ENCODE data around the gene CLEC2A.
"Not testable (repeated sequence)": the region's sequence is repeated elsewhere in the genome, so short reads cannot be mapped to it uniquely, and the experiment has no call there.

The CLEC2A gene

DNA sequence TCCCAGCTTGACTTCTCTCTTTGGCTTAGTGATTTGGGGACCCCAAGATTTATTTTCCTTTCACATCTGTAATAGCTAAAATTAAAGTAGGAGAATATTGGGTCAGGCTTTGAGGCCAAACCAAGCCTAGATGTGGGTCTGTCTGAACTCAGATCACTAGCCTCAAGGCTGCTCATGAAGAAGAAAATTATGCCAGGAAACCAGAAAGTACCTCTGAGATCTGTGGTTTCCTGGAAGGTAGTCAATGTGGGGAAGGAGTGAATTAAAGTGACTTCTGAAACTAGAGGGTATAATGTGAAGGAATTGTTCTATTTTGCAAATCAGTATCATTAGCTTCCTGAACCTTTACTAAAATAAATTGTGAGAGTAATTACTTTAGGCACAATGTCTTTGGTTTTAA lies 25.7 kb upstream of the CLEC2A start:
- Histone ChIP-seq H3K36me3 (ENCODE audit: control insufficient read depth, insufficient read depth, low read length, severe bottlenecking) (no peaks in the 10 kb centered on the region), H3K4me1 (ENCODE audit: control insufficient read depth, insufficient read depth, low read length) (no peaks in the 10 kb centered on the region), H3K9me3 (ENCODE audit: control insufficient read depth, low read length) (no peaks in the 10 kb centered on the region), H3K4me3 (ENCODE audit: low read length) (no peak overlapping the region), H3K27me3 (replicated peaks; ENCODE audit: control insufficient read depth, insufficient read depth, low read length) (no peaks in the 10 kb centered on the region), H3K9ac (ENCODE audit: low read length) (no peak overlapping the region)
- DNase-seq (ENCODE audit: low read depth) = no peak

- not testable (repeated sequence) for H3K4me1 ChIP-seq (ENCODE audit: control insufficient read depth, insufficient read depth, low read length); H3K27me3 ChIP-seq (replicated peaks; ENCODE audit: control insufficient read depth, insufficient read depth, low read length); H3K4me3 ChIP-seq (ENCODE audit: low read length); H3K9me3 ChIP-seq (ENCODE audit: control insufficient read depth, low read length); H3K9ac ChIP-seq (ENCODE audit: low read length); DNase-seq (ENCODE audit: low read depth); H3K36me3 ChIP-seq (ENCODE audit: control insufficient read depth, insufficient read depth, low read length, severe bottlenecking)
Measured at GRCh38 chr12:9952954-9953729, 21.0 kb upstream of the CLEC2A start.

DNA sequence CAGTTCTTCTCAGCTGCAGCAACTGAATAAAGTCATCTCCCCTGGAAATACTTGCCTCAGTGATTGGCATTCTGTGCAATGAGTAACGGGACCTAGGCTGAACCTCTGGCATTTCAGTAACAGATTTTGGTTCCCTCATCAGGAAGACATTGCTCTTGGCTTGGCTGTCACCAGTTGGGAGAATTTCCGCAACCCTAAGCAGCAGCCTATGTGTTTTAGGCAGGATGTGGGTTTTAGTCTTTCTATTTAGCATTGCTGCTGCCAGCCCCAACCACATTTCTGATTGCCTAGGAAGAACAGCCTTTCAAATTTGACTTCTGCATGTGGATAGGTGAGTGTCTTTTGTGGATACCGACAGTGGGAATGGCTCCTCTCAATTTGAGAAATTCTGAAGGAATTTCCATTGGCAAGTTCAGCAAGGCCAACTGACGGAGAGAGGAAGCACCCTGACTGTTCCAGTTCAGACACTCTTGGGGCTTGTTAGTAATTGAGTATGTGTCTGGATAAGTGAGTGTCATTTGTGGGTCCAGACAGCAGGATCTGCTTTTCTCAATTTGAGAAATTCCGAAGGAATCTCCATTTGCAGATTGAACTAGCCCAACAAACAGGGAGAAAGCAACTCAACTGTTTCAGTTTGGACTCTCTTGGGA lies 19.0 kb upstream of the CLEC2A start:
- Histone ChIP-seq H3K4me3 (ENCODE audit: low read length) (no peak overlapping the region), H3K9me3 (ENCODE audit: control insufficient read depth, low read length) (no peaks in the 10 kb centered on the region), H3K9ac (ENCODE audit: low read length) (no peak overlapping the region), H3K27me3 (replicated peaks; ENCODE audit: control insufficient read depth, insufficient read depth, low read length) (no peaks in the 10 kb centered on the region), H3K4me1 (ENCODE audit: control insufficient read depth, insufficient read depth, low read length) (no peaks in the 10 kb centered on the region), H3K36me3 (ENCODE audit: control insufficient read depth, insufficient read depth, low read length, severe bottlenecking) (no peaks in the 10 kb centered on the region)
- DNase-seq (ENCODE audit: low read depth) = no peak

- Histone ChIP-seq H3K27me3 (replicated peaks; ENCODE audit: control insufficient read depth, insufficient read depth, low read length) (no peaks in the 10 kb centered on the region), H3K36me3 (ENCODE audit: control insufficient read depth, insufficient read depth, low read length, severe bottlenecking) (no peaks in the 10 kb centered on the region), H3K9ac (ENCODE audit: low read length) (no peak overlapping the region), H3K4me3 (ENCODE audit: low read length) (no peak overlapping the region), H3K9me3 (ENCODE audit: control insufficient read depth, low read length) (no peaks in the 10 kb centered on the region), H3K4me1 (ENCODE audit: control insufficient read depth, insufficient read depth, low read length) (no peaks in the 10 kb centered on the region)
- DNase-seq (ENCODE audit: low read depth) = no peak
Measured at GRCh38 chr12:9948606-9949296, 16.6 kb upstream of the CLEC2A start.

GRCh38 chr12:9947674-9948073 lies 15.5 kb upstream of the CLEC2A start:
- no peak for DNase-seq (ENCODE audit: low read depth)
- peaks cover 10% of the 10 kb centered on the region for H3K27me3 ChIP-seq (replicated peaks; ENCODE audit: control insufficient read depth, insufficient read depth, low read length)
- H3K9me3 ChIP-seq (ENCODE audit: control insufficient read depth, low read length) = no peaks in the 10 kb centered on the region
- no peaks in the 10 kb centered on the region for H3K36me3 ChIP-seq (ENCODE audit: control insufficient read depth, insufficient read depth, low read length, severe bottlenecking)
- no peaks in the 10 kb centered on the region for H3K4me1 ChIP-seq (ENCODE audit: control insufficient read depth, insufficient read depth, low read length)
- no peak overlapping the region for H3K9ac ChIP-seq (ENCODE audit: low read length)
- no peak overlapping the region for H3K4me3 ChIP-seq (ENCODE audit: low read length)

DNA sequence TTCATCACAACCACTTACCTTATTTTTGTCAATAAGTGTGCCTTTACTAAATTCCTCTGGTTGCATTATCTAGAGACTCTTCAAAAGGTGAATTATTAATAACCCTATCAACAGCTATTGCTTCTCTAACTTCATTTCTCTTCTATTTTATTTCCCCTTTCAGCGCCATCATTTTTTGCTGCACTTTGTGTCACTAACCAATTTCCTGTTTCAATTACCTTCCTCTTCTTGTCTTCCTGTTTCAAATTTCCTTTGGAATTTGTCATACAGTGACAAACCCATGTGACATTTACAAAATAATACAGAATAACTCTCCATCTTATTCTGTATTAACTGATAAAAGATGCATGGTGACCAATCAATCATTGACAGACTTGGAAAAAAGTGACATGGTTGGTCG lies 12.2 kb upstream of the CLEC2A start:
- Histone ChIP-seq H3K9ac (ENCODE audit: low read length) (no peak overlapping the region), H3K9me3 (ENCODE audit: control insufficient read depth, low read length) (no peaks in the 10 kb centered on the region), H3K4me3 (ENCODE audit: low read length) (no peak overlapping the region), H3K4me1 (ENCODE audit: control insufficient read depth, insufficient read depth, low read length) (no peaks in the 10 kb centered on the region), H3K27me3 (replicated peaks; ENCODE audit: control insufficient read depth, insufficient read depth, low read length) (peaks cover 24% of the 10 kb centered on the region), H3K36me3 (ENCODE audit: control insufficient read depth, insufficient read depth, low read length, severe bottlenecking) (no peaks in the 10 kb centered on the region)
- no peak for DNase-seq (ENCODE audit: low read depth)

DNA sequence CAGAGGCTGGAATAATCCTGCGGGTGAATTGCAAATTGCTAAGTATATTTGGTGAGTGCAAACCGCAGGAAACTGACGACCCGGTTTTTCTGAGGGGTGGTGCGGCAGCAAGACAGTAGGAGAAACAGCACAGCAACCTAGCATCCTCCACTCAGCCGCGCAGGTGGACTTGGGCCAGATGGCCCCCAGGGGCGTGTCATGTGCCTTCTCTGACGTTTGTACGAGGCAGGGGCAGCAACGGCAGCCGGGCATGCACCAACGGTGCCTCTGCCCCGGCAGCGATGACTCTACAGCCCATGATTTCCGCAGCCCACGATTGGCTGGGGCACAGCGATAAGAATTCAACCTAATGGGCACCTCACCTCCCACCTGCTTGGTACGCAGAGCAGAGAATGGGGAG lies 11.1 kb upstream of the CLEC2A start:
- DNase-seq (ENCODE audit: low read depth) = no peak
- no peaks in the 10 kb centered on the region for H3K4me1 ChIP-seq (ENCODE audit: control insufficient read depth, insufficient read depth, low read length)
- no peaks in the 10 kb centered on the region for H3K36me3 ChIP-seq (ENCODE audit: control insufficient read depth, insufficient read depth, low read length, severe bottlenecking)
- H3K27me3 ChIP-seq (replicated peaks; ENCODE audit: control insufficient read depth, insufficient read depth, low read length) = peaks cover 24% of the 10 kb centered on the region
- no peak overlapping the region for H3K4me3 ChIP-seq (ENCODE audit: low read length)
- no peak overlapping the region for H3K9ac ChIP-seq (ENCODE audit: low read length)
- H3K9me3 ChIP-seq (ENCODE audit: control insufficient read depth, low read length) = no peaks in the 10 kb centered on the region

DNA sequence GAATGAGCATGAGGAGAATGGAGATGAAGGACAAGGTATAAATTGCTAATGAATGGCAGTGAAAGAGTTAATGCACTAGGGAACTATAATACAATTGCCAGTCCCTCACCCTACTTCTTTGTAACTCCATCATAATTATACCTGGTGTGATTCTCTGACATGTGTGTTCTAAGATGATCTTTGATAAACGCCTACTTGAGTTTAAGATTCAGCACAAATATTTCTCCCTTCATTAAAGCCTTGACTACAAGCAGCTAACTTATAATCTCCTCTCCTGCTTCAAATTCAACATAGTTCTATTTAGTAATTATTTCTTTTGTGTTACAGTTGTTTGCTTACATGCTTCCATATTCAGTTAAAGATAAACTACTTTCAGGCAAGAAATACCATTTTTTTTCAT lies 9.7 kb upstream of the CLEC2A start:
- Histone ChIP-seq H3K4me3 (ENCODE audit: low read length) (no peak overlapping the region), H3K27me3 (replicated peaks; ENCODE audit: control insufficient read depth, insufficient read depth, low read length) (peaks cover 24% of the 10 kb centered on the region), H3K9ac (ENCODE audit: low read length) (no peak overlapping the region), H3K9me3 (ENCODE audit: control insufficient read depth, low read length) (no peaks in the 10 kb centered on the region), H3K4me1 (ENCODE audit: control insufficient read depth, insufficient read depth, low read length) (no peaks in the 10 kb centered on the region), H3K36me3 (ENCODE audit: control insufficient read depth, insufficient read depth, low read length, severe bottlenecking) (no peaks in the 10 kb centered on the region)
- no peak for DNase-seq (ENCODE audit: low read depth)

DNA sequence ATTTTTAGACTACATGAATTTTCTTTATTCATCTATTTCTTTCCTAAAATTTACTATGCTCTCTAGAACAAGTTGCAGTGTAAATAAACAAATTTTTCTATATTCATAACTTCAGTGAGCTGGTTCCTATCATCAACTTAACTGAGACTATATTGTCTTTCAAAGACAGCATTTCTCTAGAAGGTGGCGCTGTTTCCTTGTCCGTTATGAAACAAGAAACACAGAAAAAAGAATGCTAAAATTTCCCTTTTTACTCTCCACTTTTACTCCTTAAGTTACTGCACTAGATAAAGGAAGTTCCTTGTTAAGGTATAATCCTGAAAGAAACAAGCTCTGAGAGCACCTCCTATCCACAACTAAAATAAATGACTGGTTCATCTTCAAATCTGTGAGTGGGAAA lies 8.2 kb upstream of the CLEC2A start:
- H3K9me3 ChIP-seq (ENCODE audit: control insufficient read depth, low read length) = no peaks in the 10 kb centered on the region
- no peaks in the 10 kb centered on the region for H3K36me3 ChIP-seq (ENCODE audit: control insufficient read depth, insufficient read depth, low read length, severe bottlenecking)
- H3K4me3 ChIP-seq (ENCODE audit: low read length) = no peak overlapping the region
- peak; percentile 18 for DNase-seq (ENCODE audit: low read depth)
- peaks cover 24% of the 10 kb centered on the region for H3K27me3 ChIP-seq (replicated peaks; ENCODE audit: control insufficient read depth, insufficient read depth, low read length)
- H3K9ac ChIP-seq (ENCODE audit: low read length) = no peak overlapping the region
- no peaks in the 10 kb centered on the region for H3K4me1 ChIP-seq (ENCODE audit: control insufficient read depth, insufficient read depth, low read length)

DNA sequence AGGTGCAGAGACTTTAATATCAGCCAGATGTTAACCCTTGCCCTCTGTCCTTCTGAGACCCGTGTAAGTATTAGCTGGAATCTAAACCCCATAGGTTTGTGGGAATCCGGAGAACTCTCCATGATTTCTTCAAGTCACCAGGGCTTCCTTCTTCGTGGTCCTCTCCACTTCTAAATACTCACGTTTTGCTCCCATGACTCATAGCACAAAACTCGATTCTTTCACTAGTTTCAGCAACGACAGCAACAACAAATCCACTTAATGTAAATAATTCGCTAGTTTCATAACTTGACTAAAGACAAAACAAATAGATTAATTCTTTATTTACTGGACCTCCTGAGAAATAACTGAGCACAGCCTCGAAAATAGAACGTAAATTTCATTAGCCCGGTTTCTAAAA lies 4.4 kb upstream of the CLEC2A start:
- Histone ChIP-seq H3K27me3 (replicated peaks; ENCODE audit: control insufficient read depth, insufficient read depth, low read length) (peaks cover 8% of the 10 kb centered on the region), H3K9ac (ENCODE audit: low read length) (no peak overlapping the region), H3K9me3 (ENCODE audit: control insufficient read depth, low read length) (no peaks in the 10 kb centered on the region), H3K4me3 (ENCODE audit: low read length) (no peak overlapping the region), H3K36me3 (ENCODE audit: control insufficient read depth, insufficient read depth, low read length, severe bottlenecking) (no peaks in the 10 kb centered on the region), H3K4me1 (ENCODE audit: control insufficient read depth, insufficient read depth, low read length) (peaks cover 2% of the 10 kb centered on the region)
- no peak for DNase-seq (ENCODE audit: low read depth)

GRCh38 chr12:9935026-9935425 lies 2.9 kb upstream of the CLEC2A start:
- no peak overlapping the region for H3K4me3 ChIP-seq (ENCODE audit: low read length)
- no peaks in the 10 kb centered on the region for H3K36me3 ChIP-seq (ENCODE audit: control insufficient read depth, insufficient read depth, low read length, severe bottlenecking)
- no peaks in the 10 kb centered on the region for H3K9me3 ChIP-seq (ENCODE audit: control insufficient read depth, low read length)
- peaks cover 2% of the 10 kb centered on the region for H3K4me1 ChIP-seq (ENCODE audit: control insufficient read depth, insufficient read depth, low read length)
- no peaks in the 10 kb centered on the region for H3K27me3 ChIP-seq (replicated peaks; ENCODE audit: control insufficient read depth, insufficient read depth, low read length)
- DNase-seq (ENCODE audit: low read depth) = no peak
- H3K9ac ChIP-seq (ENCODE audit: low read length) = no peak overlapping the region

All from adipocyte (in vitro differentiated cells).